K562 (cell line): ENCODE data around the gene HSD17B8. TPM values are rescaled to one million over a fixed set of nuclear protein-coding genes. Genes with fewer than 3 reads are reported as not detected.

ENCODE experiments used
- CREB5 ChIP-seq: fragments of 250-450 bp; sonication (Bioruptor Pico); IDR thresholded peaks from 2 replicates; pipeline ENCODE4 v1.5.0; 2020; ENCODE audit warnings: mild to moderate bottlenecking
- EP400 ChIP-seq: fragments of 450-650 bp; IDR thresholded peaks from 2 replicates; pipeline ENCODE4 v1.6.1; 2017; ENCODE audit warnings: antibody characterized with exemption, mild to moderate bottlenecking, moderate library complexity
- IRF1 ChIP-seq: sonication (generic); formaldehyde crosslinking; IDR thresholded peaks from 2 replicates; pipeline ENCODE4 v1.8.0; 2022; ENCODE audit warnings: missing genetic modification reagents, mild to moderate bottlenecking, borderline replicate concordance
- PRPF4 ChIP-seq: fragments of 200-400 bp; formaldehyde crosslinking; IDR thresholded peaks from one replicate; pipeline ENCODE4 v1.6.1; 2017; ENCODE audit warnings: low read length, low read depth, mild to moderate bottlenecking; ENCODE audit not compliant: insufficient read depth, poor library complexity, severe bottlenecking
- USF2 ChIP-seq: sonication (generic); formaldehyde crosslinking; IDR thresholded peaks from 2 replicates; pipeline ENCODE4 v1.5.0; 2020; ENCODE audit warnings: missing genetic modification reagents
- ZNF431 ChIP-seq: sonication (generic); formaldehyde crosslinking; IDR thresholded peaks from 2 replicates; pipeline ENCODE4 v1.8.0; 2022; ENCODE audit warnings: mild to moderate bottlenecking, missing genetic modification reagents
- polyA plus RNA-seq, 8 experiments: library from polyadenylated mRNA; depleted of rRNA in 4 of 8; stranded (reverse) in 5 of 8; unstranded in 3 of 8; fragments of >200 nt; fragmentation: Nextera tagmentation in 2 of 8; fragmentation: Illumina TruSeq in 1 of 8; extraction: Ambion mirVana in 2 of 8; extraction: Trizol in 1 of 8; gene quantifications; 2 replicates each; pipeline versions ENCODE4 v1.2.1 to v1.2.3, GENCODE V29; 2011 to 2014; ENCODE audit warnings: inconsistent platforms in 1 of 8, missing spikeins in 1 of 8
- total RNA-seq, 7 experiments: library from RNA; depleted of rRNA in 6 of 7; stranded (reverse); fragments of >200 nt in 6 of 7; fragmentation: Illumina TruSeq in 2 of 7; extraction: Trizol in 2 of 7; gene quantifications; 2 replicates each; pipeline versions ENCODE4 v1.2.1 to v1.2.3, GENCODE V29; 2011 to 2021; ENCODE audit warnings: low replicate concordance in 1 of 7
- TF ChIP-seq, protein P1 (sequence below): sonication (generic); formaldehyde crosslinking; IDR thresholded peaks from 2 replicates; pipeline ENCODE4 v1.8.1; 2023; ENCODE audit warnings: mild to moderate bottlenecking, missing genetic modification reagents, moderate library complexity

The HSD17B8 gene
- total and polyA plus RNA-seq, 9 of the 15 experiments (the other 6 are each of a cell fraction or from before 2014, with no cell fraction given): 3.7 to 35.2 (median 14.2) TPM

DNA sequence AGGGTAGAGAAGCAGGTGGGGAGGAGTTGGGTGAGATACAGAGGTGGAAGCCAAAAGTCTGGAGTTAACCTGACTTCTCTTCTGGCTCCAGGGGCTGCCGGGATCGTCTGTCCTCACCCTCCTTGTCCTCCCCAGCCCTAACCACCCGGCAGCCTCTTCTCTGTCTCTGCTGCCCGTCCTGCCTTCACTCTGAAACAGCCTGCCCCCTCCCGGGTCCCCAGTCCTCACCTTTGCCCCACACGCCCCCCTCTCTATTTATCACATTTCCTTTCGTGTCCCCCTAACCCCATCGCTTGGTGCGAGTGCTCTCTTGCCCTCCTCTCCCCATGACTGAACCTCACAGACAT, 9.5 kb downstream of the HSD17B8 start (continued):
- TF ChIP-seq, protein P1, sequence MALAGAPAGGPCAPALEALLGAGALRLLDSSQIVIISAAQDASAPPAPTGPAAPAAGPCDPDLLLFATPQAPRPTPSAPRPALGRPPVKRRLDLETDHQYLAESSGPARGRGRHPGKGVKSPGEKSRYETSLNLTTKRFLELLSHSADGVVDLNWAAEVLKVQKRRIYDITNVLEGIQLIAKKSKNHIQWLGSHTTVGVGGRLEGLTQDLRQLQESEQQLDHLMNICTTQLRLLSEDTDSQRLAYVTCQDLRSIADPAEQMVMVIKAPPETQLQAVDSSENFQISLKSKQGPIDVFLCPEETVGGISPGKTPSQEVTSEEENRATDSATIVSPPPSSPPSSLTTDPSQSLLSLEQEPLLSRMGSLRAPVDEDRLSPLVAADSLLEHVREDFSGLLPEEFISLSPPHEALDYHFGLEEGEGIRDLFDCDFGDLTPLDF: no peak
- no peak for TF ChIP-seq USF2
- no peak for TF ChIP-seq PRPF4
- TF ChIP-seq ZNF431 (CRISPR knock-in tag): no peak
- TF ChIP-seq CREB5 (CRISPR knock-in tag): no peak
- TF ChIP-seq EP400: no peak
- no peak for TF ChIP-seq IRF1
